Vagina (tissue), 2 donors: Measurements from ENCODE around the gene DPH7. TPM values are rescaled to one million over a fixed set of nuclear protein-coding genes. Genes with fewer than 3 reads are reported as not detected.
"Not testable (repeated sequence)": the region's sequence is repeated elsewhere in the genome, so short reads cannot be mapped to it uniquely, and the experiment has no call there.

Source experiments
- DNase-seq, 2 donors: peaks; one replicate each; pipeline ENCODE4 v3.0.0-alpha.2; 2017; ENCODE audit errors: extremely low spot score in 2 of 2
- H3K27ac ChIP-seq: fragments of 200-600 bp; sonication (generic); one replicate; pipeline ENCODE4 v1.5.1; 2019
- H3K27me3 ChIP-seq: fragments of 200-600 bp; sonication (generic); one replicate; pipeline ENCODE4 v1.5.1; 2019
- H3K36me3 ChIP-seq, 2 donors: fragments of 200-600 bp; sonication (generic); one replicate each; pipeline ENCODE4 v1.5.1; 2017 to 2019
- H3K4me1 ChIP-seq: fragments of 200-600 bp; sonication (generic); one replicate; pipeline ENCODE4 v1.5.1; 2019
- H3K4me3 ChIP-seq, 2 donors: fragments of 200-600 bp; sonication (generic); 1 replicate in 1 of 2; 2 replicates in 1 of 2; pipeline ENCODE4 v1.5.1; 2016 to 2019
- H3K9me3 ChIP-seq: fragments of 200-600 bp; sonication (generic); one replicate; pipeline ENCODE4 v1.5.1; 2019
- CTCF ChIP-seq, 3 experiments: fragments of 450-650 bp in 2 of 3; fragments of 200-600 bp in 1 of 3; sonication (generic) in 1 of 3; IDR thresholded peaks; one replicate each; pipeline ENCODE4 v1.5.1; 2017 to 2019; ENCODE audit warnings: antibody characterized with exemption in 3 of 3, mild to moderate bottlenecking in 2 of 3, moderate library complexity in 2 of 3
- POLR2A ChIP-seq, 2 donors: fragments of 450-650 bp; IDR thresholded peaks; one replicate each; pipeline ENCODE4 v1.6.1; 2017; ENCODE audit warnings: antibody characterized with exemption in 2 of 2, mild to moderate bottlenecking in 2 of 2, moderate library complexity in 2 of 2
- POLR2AphosphoS5 ChIP-seq, 2 donors: sonication (generic); formaldehyde crosslinking; IDR thresholded peaks; one replicate each; pipeline ENCODE4 v1.9.0; 2017; ENCODE audit warnings: antibody characterized with exemption in 2 of 2, mild to moderate bottlenecking in 2 of 2, low read depth in 1 of 2; ENCODE audit not compliant: insufficient read depth in 1 of 2
- intact Hi-C: fragments of 100-400 bp; cut with DNase I; formaldehyde crosslinking; loops from one replicate; pipeline ENCODE4 v1.15.1; 2023
- total RNA-seq: library from RNA; depleted of rRNA; stranded (reverse); fragments of >200 nt; gene quantifications from one replicate; pipeline ENCODE4 v1.2.3, GENCODE V29; 2016

DPH7 gene
- total RNA-seq, 1 donor from 2014 or later = 32.9 TPM

DNA sequence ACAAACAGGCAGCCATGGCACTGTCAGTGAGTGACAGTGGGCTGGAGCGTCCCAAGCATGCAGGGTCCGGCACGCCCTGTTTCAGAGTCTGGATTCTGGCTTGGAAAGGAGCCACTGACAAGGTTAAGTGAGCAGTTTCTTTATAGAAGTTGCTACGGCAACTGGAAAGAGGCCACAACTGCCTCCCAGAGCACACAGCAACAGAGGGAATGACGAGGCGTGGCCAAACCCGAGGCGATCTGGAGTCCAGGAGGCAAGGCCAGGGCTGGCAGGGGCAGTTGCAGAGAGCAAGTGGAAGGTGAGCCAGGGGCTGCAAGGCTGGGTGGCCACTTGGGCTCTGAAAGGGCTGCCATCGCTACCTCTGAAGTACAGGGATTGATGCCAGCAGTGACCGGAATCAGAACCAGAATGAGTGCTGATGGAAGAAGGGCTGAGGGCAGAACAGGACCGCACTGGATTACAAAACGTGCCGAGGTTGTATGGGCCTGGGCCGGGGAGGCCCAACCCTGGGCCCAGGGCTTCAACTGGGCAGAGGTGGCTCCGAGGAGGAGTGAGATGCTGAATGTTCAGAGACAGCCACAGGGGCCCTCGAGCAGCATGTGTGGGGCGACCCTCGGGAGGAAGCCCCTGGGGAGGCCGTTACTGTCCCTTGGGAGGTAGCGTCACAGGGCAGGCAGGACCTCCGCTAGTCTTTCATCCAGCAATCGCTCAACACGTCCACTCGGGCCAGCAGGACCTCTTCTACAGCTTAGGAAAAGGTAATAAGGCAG is 22.5 kb downstream of the DPH7 start:
- H3K36me3 ChIP-seq = peaks cover 0 to 41% of the 10 kb centered on the region in 2 donors
- intact Hi-C loops = no loop called here

DNA sequence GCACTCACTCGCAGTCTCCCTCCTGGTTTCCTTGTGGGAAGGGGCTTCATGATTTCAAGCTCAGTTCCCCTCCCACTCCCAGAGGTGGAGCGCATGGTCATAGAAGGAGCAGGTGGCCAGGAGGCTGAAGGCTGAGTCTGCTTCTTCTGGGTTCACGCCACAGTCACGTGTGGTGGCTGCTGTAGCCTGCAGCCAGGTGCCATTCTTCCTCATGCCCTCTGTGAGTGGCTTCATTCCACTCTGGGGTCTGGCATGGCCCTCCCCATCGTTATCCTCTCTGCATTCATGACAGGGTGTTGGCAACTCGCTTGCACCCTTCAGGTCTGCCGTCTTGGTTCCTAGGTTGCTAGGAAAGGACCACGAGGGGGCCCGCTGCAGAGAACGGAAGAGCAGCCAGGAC is 23.5 kb downstream of the DPH7 start:
- intact Hi-C loops = no loop called here
- Histone ChIP-seq H3K9me3 (no peaks in the 10 kb centered on the region), H3K36me3 (peaks cover 0 to 39% of the 10 kb centered on the region in 2 donors), H3K27me3 (no peaks in the 10 kb centered on the region), H3K27ac (no peak overlapping the region), H3K4me1 (peaks cover 12% of the 10 kb centered on the region), H3K4me3 (no peak overlapping the region)
- TF ChIP-seq POLR2AphosphoS5 (IDR thresholded peaks at IDR 0.05; ENCODE audit: insufficient read depth in 1 of 2, low read depth in 1 of 2) = no peak
- TF ChIP-seq CTCF (IDR thresholded peaks at IDR 0.05) = no peak
- no peak for TF ChIP-seq POLR2A (IDR thresholded peaks at IDR 0.05)
- DNase-seq = no peak

More for the DNA sequence above, 22.5 kb downstream of the DPH7 start:
- Histone ChIP-seq H3K27me3 (no peaks in the 10 kb centered on the region), H3K27ac (no peak overlapping the region), H3K4me1 (peaks cover 12% of the 10 kb centered on the region), H3K4me3 (no peak overlapping the region), H3K9me3 (no peaks in the 10 kb centered on the region)
- TF ChIP-seq POLR2A (IDR thresholded peaks at IDR 0.05) (no peak), CTCF (IDR thresholded peaks at IDR 0.05) (no peak), POLR2AphosphoS5 (IDR thresholded peaks at IDR 0.05; ENCODE audit: insufficient read depth in 1 of 2, low read depth in 1 of 2) (no peak)
- no peak for DNase-seq

GRCh38 chr9:137554349-137554748 is 24.4 kb downstream of the DPH7 start:
- H3K4me1 ChIP-seq = peaks cover 20% of the 10 kb centered on the region
- peaks cover 0 to 31% of the 10 kb centered on the region in 2 donors for H3K36me3 ChIP-seq
- no peak overlapping the region for H3K27ac ChIP-seq
- H3K9me3 ChIP-seq = no peaks in the 10 kb centered on the region
- TF ChIP-seq POLR2AphosphoS5 (IDR thresholded peaks at IDR 0.05; ENCODE audit: insufficient read depth in 1 of 2, low read depth in 1 of 2) (no peak), CTCF (IDR thresholded peaks at IDR 0.05) (no peak), POLR2A (IDR thresholded peaks at IDR 0.05) (no peak)
- no peak for DNase-seq
- intact Hi-C loops = no loop called here
- H3K4me3 ChIP-seq = no peak overlapping the region
- no peaks in the 10 kb centered on the region for H3K27me3 ChIP-seq

- intact Hi-C loops, H3K4me3 ChIP-seq, H3K9me3 ChIP-seq, H3K27me3 ChIP-seq, DNase-seq, H3K27ac ChIP-seq: not testable (repeated sequence)
- peaks cover 0 to 31% of the 10 kb centered on the region in 2 donors for H3K36me3 ChIP-seq
- peaks cover 20% of the 10 kb centered on the region for H3K4me1 ChIP-seq
Observed at GRCh38 chr9:137553654-137554053, 25.1 kb downstream of the DPH7 start.

GRCh38 chr9:137552022-137552768 is 26.5 kb downstream of the DPH7 start:
- H3K9me3 ChIP-seq = no peaks in the 10 kb centered on the region
- TF ChIP-seq POLR2A (IDR thresholded peaks at IDR 0.05) = no peak
- peak in 1 of 2 donors; percentile 6 for TF ChIP-seq POLR2AphosphoS5 (IDR thresholded peaks at IDR 0.05; ENCODE audit: insufficient read depth in 1 of 2, low read depth in 1 of 2)
- TF ChIP-seq CTCF (IDR thresholded peaks at IDR 0.05) = no peak
- H3K4me1 ChIP-seq = peaks cover 20% of the 10 kb centered on the region
- H3K4me3 ChIP-seq = peak overlapping the region; percentile 85 to 90
- DNase-seq = no peak
- intact Hi-C loops = no loop called here
- no peaks in the 10 kb centered on the region for H3K27me3 ChIP-seq
- peak overlapping the region; percentile 76 for H3K27ac ChIP-seq
- H3K36me3 ChIP-seq = peaks cover 0 to 22% of the 10 kb centered on the region in 2 donors
